Measurements from ENCODE around the gene TAF1A. TPM values are rescaled to one million over a fixed set of nuclear protein-coding genes. Genes with fewer than 3 reads are reported as not detected.

Gene TAF1A
- total and polyA plus RNA-seq, 10 of the 15 experiments (the other 5 are each of a cell fraction or from before 2014, with no cell fraction given): 7.7 to 17.9 (median 12.0) TPM

- Histone ChIP-seq H3K4me1 (ENCODE audit: control insufficient read depth, insufficient read depth, low read length) (no peaks in the 10 kb centered on the region), H3K4me3 (no peak overlapping the region), H3K27me3 (replicated peaks in 1 of 2; ENCODE audit: control insufficient read depth in 2 of 2, insufficient read depth in 2 of 2, low read length in 1 of 2) (no peaks in the 10 kb centered on the region), H4K20me1 (ENCODE audit: control insufficient read depth, insufficient read depth) (no peaks in the 10 kb centered on the region), H3K27ac (ENCODE audit: control insufficient read depth, insufficient read depth) (no peak overlapping the region), H2AFZ (ENCODE audit: control insufficient read depth, low read depth, low read length) (no peak overlapping the region), H3K79me2 (ENCODE audit: control insufficient read depth, insufficient read depth, low read length) (no peaks in the 10 kb centered on the region), H3K9ac (ENCODE audit: control insufficient read depth, insufficient read depth, low read length) (no peak overlapping the region), H3K4me2 (ENCODE audit: control insufficient read depth, insufficient read depth) (no peak overlapping the region), H3K9me3 (replicated peaks; ENCODE audit: control insufficient read depth, insufficient read depth, low read length) (no peaks in the 10 kb centered on the region), H3K36me3 (ENCODE audit: control insufficient read depth in 2 of 2, insufficient read depth in 2 of 2, low read length in 1 of 2) (peaks cover 5 to 18% of the 10 kb centered on the region in 2 experiments; a peak in 2 of 4 replicates)
- no peak for TF ChIP-seq SREBF1 (IDR thresholded peaks at IDR 0.05; ENCODE audit: low read length)
- POLR2A ChIA-PET: no interaction called here
- SMC1A ChIA-PET (ENCODE audit: uncharacterized antibody, unreplicated experiment): interaction anchor here (1.2 to 1.3 kb wide), 2 partner anchors 8 to 22 kb away, joined by 4 read pairs; no protein-coding TSS in a partner anchor
- ATAC-seq: no peak
- no peak for DNase-seq (ENCODE audit: low read depth, low spot score)
- WGBS (ENCODE audit: insufficient coverage, insufficient replicate concordance, low lambda C conversion rate, missing lambda C conversion rate): 83% methylated on average over 6 of the region's 6 CpGs
- CTCF ChIA-PET: interaction anchor here (0.9 kb wide), 1 partner anchor 77 kb away, joined by 3 read pairs; no protein-coding TSS in a partner anchor
- in situ Hi-C loops (cut with MboI) (no loop called here), intact Hi-C loops (cut with micrococcal nuclease; ENCODE audit: unreplicated experiment) (no loop called here)
- no peak for FAIRE-seq
- BruUV-seq (replicated peaks): no TSS peak
- RAD21 ChIA-PET (ENCODE audit: unreplicated experiment): no interaction called here
Observed at GRCh38 chr1:222557148-222557547, 32.6 kb downstream of the TAF1A start.

GRCh38 chr1:222555992-222556615, 33.6 kb downstream of the TAF1A start:
- ChIA-PET SMC1A (ENCODE audit: uncharacterized antibody, unreplicated experiment) (interaction anchor here (1.2 to 1.3 kb wide), 2 partner anchors 9 to 23 kb away, joined by 4 read pairs; no protein-coding TSS in a partner anchor), CTCF (interaction anchor here (0.7 to 0.9 kb wide), 3 partner anchors 78 to 335 kb away, joined by 3 read pairs; no protein-coding TSS in a partner anchor)
- TF ChIP-seq HDAC2 (IDR thresholded peaks at IDR 0.05) (no peak), TBL1XR1 (IDR thresholded peaks at IDR 0.05; ENCODE audit: low read depth, low read length) (no peak), SIN3A (IDR thresholded peaks at IDR 0.05; ENCODE audit: low read depth, low read length) (no peak), REST (IDR thresholded peaks at IDR 0.05; ENCODE audit: low read depth, low read length) (no peak), FOXK2 (IDR thresholded peaks at IDR 0.05) (no peak), PRDM15 (CRISPR knock-in tag; IDR thresholded peaks at IDR 0.05) (no peak), GABPA (IDR thresholded peaks at IDR 0.05; ENCODE audit: low read depth) (no peak)

More at GRCh38 chr1:222555992-222556615, 33.6 kb downstream of the TAF1A start:
- Histone ChIP-seq H3K4me2 (ENCODE audit: control insufficient read depth, insufficient read depth) (no peak overlapping the region), H4K20me1 (ENCODE audit: control insufficient read depth, insufficient read depth) (no peaks in the 10 kb centered on the region), H3K79me2 (ENCODE audit: control insufficient read depth, insufficient read depth, low read length) (no peaks in the 10 kb centered on the region), H3K4me3 (no peak overlapping the region), H3K36me3 (ENCODE audit: control insufficient read depth in 2 of 2, insufficient read depth in 2 of 2, low read length in 1 of 2) (peaks cover 5 to 10% of the 10 kb centered on the region in 2 experiments; a peak in 2 of 4 replicates), H3K9ac (ENCODE audit: control insufficient read depth, insufficient read depth, low read length) (no peak overlapping the region), H3K27me3 (replicated peaks in 1 of 2; ENCODE audit: control insufficient read depth in 2 of 2, insufficient read depth in 2 of 2, low read length in 1 of 2) (no peaks in the 10 kb centered on the region), H3K27ac (ENCODE audit: control insufficient read depth, insufficient read depth) (no peak overlapping the region), H3K9me3 (replicated peaks; ENCODE audit: control insufficient read depth, insufficient read depth, low read length) (no peaks in the 10 kb centered on the region), H3K4me1 (ENCODE audit: control insufficient read depth, insufficient read depth, low read length) (no peaks in the 10 kb centered on the region), H2AFZ (ENCODE audit: control insufficient read depth, low read depth, low read length) (no peak overlapping the region)
- FAIRE-seq (no peak), ATAC-seq (no peak), DNase-seq (ENCODE audit: low read depth, low spot score) (no peak)
- 83% methylated on average over 2 of the region's 2 CpGs for WGBS (ENCODE audit: insufficient coverage, insufficient replicate concordance, low lambda C conversion rate, missing lambda C conversion rate)
- RAD21 ChIA-PET (ENCODE audit: unreplicated experiment): interaction anchor here (1.0 kb wide), 1 partner anchor 79 kb away, joined by 3 read pairs; no protein-coding TSS in a partner anchor
- in situ Hi-C loops (cut with MboI): no loop called here
- POLR2A ChIA-PET: interaction anchor here (1.2 kb wide), 1 partner anchor 16 kb away, joined by 4 read pairs; no protein-coding TSS in a partner anchor
- no TSS peak for BruUV-seq (replicated peaks)
- intact Hi-C loops (cut with micrococcal nuclease; ENCODE audit: unreplicated experiment): no loop called here

Data from GM12878 (cell line).